Central memory CD8-positive, alpha-beta T cell (primary cell): ENCODE results near the gene FAHD1.

Experiments used
- ATAC-seq: fragments of 150-1000 bp; cut with Tn5 transposase; replicated peaks from 2 replicates; pipeline ENCODE4 v1.10.0; 2022; ENCODE audit warnings: mild to moderate bottlenecking, moderate FRiP score, moderate number of reproducible peaks; ENCODE audit not compliant: poor library complexity, severe bottlenecking; ENCODE audit errors: extremely low read depth
- DNase-seq, 2 donors: peaks; one replicate each; pipeline ENCODE4 v3.0.0; 2021; ENCODE audit warnings: low spot score in 2 of 2
- H3K27ac Mint-ChIP-seq: one replicate; pipeline ENCODE4 v1.8.0; 2022; ENCODE audit warnings: low read depth, mild to moderate bottlenecking, moderate library complexity, mixed read lengths
- H3K27me3 Mint-ChIP-seq: one replicate; pipeline ENCODE4 v1.8.0; 2022; ENCODE audit warnings: mixed read lengths
- H3K36me3 Mint-ChIP-seq: one replicate; pipeline ENCODE4 v1.8.0; 2022; ENCODE audit warnings: mild to moderate bottlenecking, moderate library complexity, mixed read lengths; ENCODE audit not compliant: insufficient read depth
- H3K4me1 Mint-ChIP-seq: one replicate; pipeline ENCODE4 v1.8.0; 2022; ENCODE audit warnings: mixed read lengths
- H3K4me3 Mint-ChIP-seq: one replicate; pipeline ENCODE4 v1.8.0; 2022; ENCODE audit warnings: mild to moderate bottlenecking, moderate library complexity, mixed read lengths
- H3K9me3 Mint-ChIP-seq: one replicate; pipeline ENCODE4 v1.8.0; 2022; ENCODE audit warnings: mixed read lengths

FAHD1 gene

DNA sequence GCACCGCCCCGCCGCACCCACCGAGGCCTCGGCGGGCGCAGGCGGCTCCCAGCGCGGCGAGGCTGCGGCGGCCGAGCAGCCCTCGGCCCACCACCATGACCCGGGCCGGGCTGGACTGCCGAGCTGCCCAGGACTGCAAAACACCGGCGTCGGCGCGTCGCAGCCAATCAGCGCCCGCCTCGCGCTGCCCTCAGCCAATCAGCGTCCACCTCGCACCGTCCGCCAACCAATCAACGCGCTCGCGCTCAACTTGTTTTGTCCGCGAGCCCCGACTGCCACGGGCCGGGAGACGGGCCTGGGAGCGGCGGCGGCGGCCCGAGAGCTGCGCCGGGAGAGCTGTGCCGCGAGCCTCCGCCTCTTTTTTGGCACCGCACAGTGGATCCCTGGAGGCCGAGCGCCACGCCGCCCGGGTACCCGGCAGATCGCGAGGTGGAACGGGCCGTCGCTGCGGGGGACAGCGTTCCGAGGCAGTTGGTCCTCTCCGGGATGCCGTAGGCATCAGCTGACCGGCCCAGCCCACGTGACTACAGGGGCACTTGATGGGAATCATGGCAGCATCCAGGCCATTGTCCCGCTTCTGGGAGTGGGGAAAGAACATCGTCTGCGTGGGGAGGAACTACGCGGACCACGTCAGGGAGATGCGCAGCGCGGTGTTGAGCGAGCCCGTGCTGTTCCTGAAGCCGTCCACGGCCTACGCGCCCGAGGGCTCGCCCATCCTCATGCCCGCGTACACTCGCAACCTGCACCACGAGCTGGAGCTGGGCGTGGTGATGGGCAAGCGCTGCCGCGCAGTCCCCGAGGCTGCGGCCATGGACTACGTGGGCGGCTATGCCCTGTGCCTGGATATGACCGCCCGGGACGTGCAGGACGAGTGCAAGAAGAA is at the start of gene FAHD1, which contains the start of gene HAGH:
Gene FAHD1, plus strand, starts transcription at position 516 of the 883 bp plus-strand sequence. Its CDS starts 33 bp downstream, at position 549.
Gene HAGH, minus strand, starts transcription at position 135 of the 883 bp plus-strand sequence. Its CDS starts 38 bp downstream, at position 97.
- H3K36me3 Mint-ChIP-seq: peaks cover 13% of the 10 kb centered on the region
- peaks cover 27% of the 10 kb centered on the region for H3K4me1 Mint-ChIP-seq
- DNase-seq: peak; percentile 88 to 91

DNA sequence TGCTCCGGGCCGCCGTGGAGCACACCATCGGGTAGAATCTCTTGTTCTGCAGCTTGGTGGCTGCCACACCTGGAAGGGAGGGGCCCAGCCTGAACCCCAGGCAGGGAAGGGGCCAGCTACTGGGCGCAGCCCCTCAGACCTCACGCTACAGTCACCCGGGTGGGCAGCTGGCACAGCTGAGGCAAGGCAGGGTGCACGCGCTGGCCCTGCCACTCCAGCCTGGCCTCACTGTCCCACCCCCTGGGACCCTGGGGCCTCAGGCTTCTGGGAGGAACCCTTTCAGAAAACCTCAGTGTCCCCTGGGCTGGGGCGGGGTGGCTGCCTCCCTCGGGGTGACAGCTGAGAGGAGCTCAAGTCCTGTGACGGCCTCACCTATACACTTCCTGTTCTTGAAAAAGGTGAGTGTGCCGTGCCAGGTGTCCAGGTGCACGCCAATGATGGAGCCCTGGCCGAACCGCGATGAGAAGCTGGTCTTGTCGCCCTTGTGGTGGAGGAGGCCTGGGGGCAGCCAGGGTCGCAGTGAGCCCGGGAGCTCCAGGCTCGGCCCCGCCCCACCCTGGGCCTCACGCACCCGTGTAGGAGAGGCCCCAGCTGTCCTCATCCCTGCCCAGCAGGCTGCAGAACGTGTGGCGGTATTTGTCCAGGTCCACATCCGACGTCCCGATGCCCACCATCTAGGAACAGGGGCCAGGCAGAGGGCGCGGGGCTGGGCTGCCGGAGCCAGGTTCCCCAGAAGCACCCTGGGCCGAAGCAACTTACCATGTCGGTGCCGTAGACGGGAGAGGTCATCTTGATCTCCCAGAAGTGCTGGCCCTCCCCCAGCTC is 49.4 kb upstream of the FAHD1 start:
- ATAC-seq (no peak), DNase-seq (no peak)
- Mint-ChIP-seq H3K9me3 (no peaks in the 10 kb centered on the region), H3K4me1 (peaks cover 10% of the 10 kb centered on the region), H3K27me3 (no peaks in the 10 kb centered on the region), H3K36me3 (peaks cover 30% of the 10 kb centered on the region), H3K4me3 (no peak overlapping the region), H3K27ac (no peak overlapping the region)

More for the DNA sequence above, at the start of gene FAHD1, which contains the start of gene HAGH:
- Mint-ChIP-seq H3K27me3 (no peaks in the 10 kb centered on the region), H3K27ac (peak within 1 kb of the TSS; percentile 95), H3K4me3 (peak within 1 kb of the TSS; percentile 87), H3K9me3 (no peaks in the 10 kb centered on the region)
- peak; percentile 87 for ATAC-seq

DNA sequence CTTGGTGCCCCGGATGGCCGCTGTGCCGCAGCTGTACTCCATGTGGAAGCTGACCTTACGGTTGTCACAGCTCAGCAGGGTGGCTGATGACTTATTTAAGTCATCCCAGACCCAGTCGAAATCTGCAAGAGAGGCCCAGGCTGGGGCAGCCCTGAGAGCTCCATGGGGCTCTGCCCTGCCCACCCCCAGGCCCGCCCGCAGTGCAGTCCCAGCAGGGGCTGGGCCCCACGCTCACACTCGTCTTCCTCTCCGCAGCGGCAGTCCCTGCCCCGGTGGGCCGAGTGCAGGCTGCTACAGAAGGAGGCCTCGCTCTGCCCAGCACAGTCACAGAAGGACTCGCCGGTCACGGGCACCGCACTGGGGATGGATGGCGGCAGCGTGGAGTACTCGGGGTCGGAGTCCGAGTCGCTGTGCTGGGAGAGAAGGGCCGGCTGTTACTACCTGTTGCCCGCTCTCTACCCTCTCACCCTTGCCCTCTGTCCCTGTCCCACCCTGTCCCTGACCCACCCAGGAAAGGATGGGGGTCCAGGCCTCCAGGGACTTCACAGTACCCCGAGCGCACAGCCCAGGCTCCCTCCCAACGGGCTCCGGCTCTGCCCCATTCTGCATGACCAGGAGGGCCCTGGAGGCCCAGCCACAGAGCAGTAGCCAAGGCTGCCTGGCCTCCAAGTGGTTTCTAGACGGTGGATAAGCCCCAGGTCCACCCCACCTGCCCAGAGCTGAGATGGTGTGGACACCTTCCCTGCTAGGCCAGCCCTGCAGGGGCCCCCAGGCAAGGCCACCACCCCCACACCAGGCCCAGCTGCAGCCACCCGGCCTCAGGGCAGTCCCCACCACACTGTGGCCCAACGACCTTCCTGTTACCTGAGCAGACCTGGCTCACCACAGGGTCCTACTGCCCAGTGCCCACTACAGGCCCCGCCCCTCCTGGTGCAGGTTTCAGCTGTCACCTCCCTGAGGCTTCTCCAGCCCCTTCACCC is 48.5 kb upstream of the FAHD1 start:
- no peaks in the 10 kb centered on the region for H3K9me3 Mint-ChIP-seq
- no peaks in the 10 kb centered on the region for H3K27me3 Mint-ChIP-seq
- DNase-seq (no peak), ATAC-seq (no peak)
- H3K4me1 Mint-ChIP-seq: peaks cover 15% of the 10 kb centered on the region
- no peak overlapping the region for H3K4me3 Mint-ChIP-seq
- no peak overlapping the region for H3K27ac Mint-ChIP-seq
- H3K36me3 Mint-ChIP-seq: peaks cover 27% of the 10 kb centered on the region

DNA sequence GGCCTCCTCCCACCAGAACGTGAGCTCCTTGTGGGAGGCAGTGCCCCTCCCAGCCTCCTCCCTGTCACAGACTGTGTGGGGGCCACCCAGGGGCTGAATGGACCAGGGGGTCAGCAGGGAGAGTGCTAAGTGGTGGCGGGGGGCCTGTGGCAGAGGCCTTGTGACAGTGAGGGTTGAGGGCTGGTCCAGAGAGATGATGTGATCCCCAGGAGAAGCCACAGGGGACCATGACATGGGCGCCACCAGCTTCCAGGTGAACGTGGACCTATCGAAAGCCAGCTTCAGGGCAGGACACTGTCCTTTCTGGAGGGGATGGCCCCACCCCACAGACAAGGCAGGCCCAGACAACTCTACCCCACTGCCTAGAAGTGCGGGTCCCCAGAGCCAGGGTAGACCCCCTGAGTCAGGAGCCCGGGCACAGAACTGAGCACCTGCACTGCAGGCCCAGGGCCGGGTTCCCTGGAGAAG is 47.7 kb upstream of the FAHD1 start:
- Mint-ChIP-seq H3K27ac (no peak overlapping the region), H3K4me3 (no peak overlapping the region), H3K9me3 (no peaks in the 10 kb centered on the region), H3K27me3 (no peaks in the 10 kb centered on the region), H3K4me1 (peaks cover 15% of the 10 kb centered on the region), H3K36me3 (peaks cover 26% of the 10 kb centered on the region)
- ATAC-seq (no peak), DNase-seq (no peak)

DNA sequence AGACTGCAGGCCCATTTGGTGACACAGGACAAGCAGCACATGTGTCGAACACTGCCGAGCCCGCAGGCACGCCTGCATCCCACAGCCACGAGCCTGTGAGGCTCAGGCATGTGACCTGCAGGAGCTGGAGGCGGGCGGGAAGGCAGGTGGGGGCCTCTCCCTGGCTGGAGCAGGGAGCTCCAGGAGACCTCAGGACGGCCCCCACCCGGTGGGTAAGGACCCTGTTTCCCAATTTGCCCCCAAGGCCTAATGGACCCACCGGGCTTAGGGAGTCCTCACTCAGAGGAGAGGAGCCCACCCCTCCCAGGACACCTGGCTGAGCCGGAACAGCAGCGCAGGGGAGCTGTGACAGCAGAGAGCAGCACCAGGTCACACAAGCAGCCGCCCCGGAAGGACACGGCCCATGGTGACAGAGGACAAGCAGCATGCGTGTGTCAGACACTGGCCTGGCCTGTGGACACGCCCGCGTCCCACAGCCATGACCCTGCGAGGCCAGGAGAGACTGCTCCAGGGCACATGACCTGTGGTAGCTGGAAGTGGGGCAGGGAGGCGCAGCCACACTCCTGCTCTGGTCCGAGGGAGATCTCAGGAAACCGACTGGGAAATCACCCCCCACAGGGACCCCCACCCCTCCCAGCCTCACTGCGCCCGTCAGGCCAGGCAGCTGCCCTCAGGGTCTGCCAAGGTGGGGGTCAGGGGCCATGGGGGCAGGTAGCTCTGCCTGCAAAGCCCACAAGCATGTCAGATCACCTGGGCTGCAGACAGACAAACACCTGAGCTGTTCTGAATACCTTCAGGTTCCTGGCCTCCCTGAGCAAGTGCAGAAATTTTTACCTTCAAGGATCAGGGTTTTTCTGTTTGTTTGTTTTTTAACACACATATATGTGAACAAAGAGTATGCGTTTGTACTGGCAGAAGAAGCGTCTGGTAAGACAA is 47.0 kb upstream of the FAHD1 start:
- no peaks in the 10 kb centered on the region for H3K27me3 Mint-ChIP-seq
- H3K4me3 Mint-ChIP-seq: no peak overlapping the region
- H3K27ac Mint-ChIP-seq: no peak overlapping the region
- peaks cover 17% of the 10 kb centered on the region for H3K4me1 Mint-ChIP-seq
- peaks cover 26% of the 10 kb centered on the region for H3K36me3 Mint-ChIP-seq
- ATAC-seq (no peak), DNase-seq (no peak)
- H3K9me3 Mint-ChIP-seq: no peaks in the 10 kb centered on the region

DNA sequence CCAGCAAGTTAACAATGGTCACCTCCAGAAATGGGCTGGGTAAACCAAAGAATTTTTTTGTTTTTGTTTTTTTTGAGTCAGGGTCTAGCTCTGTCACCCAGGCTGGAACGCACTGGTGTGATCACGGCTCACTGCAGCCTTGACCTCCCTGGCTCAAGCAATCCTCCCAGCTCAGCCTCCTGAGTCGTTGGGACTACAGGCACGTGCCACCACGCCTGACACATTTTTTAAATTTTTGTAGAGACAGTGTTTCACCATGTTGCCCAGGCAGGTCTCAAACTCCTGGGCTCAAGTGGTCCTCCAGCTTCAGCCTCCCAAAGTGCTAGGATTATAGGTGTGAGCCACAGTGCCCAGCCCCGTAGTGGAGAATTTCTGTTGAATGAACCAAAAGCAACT is 46.3 kb upstream of the FAHD1 start:
- DNase-seq (no peak), ATAC-seq (no peak)
- peaks cover 26% of the 10 kb centered on the region for H3K36me3 Mint-ChIP-seq
- H3K9me3 Mint-ChIP-seq: no peaks in the 10 kb centered on the region
- peak overlapping the region; percentile 83 for H3K4me3 Mint-ChIP-seq
- no peak overlapping the region for H3K27ac Mint-ChIP-seq
- H3K27me3 Mint-ChIP-seq: no peaks in the 10 kb centered on the region
- peaks cover 24% of the 10 kb centered on the region for H3K4me1 Mint-ChIP-seq

DNA sequence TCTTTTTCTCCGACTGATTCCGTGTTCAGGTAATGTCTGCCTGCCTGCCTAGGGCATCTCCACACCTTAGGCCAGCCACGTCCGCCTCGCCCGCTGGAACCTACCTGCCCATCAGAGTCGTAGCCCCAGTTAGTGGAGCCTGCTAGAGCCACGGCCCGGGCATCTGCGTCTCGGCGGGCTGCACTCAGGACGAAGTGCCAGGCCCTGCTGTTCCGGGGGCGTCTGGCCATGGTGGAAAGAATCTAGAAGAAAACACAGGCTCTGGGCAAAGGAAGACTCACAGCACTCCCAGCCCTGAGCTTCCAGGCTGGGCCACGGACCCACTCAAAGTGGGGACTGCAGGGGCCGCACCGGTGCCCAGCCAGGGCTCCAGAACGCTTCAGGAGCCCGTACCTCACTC is 45.8 kb upstream of the FAHD1 start:
- Mint-ChIP-seq H3K27ac (peak overlapping the region; percentile 83), H3K27me3 (no peaks in the 10 kb centered on the region), H3K4me1 (peaks cover 24% of the 10 kb centered on the region), H3K36me3 (peaks cover 22% of the 10 kb centered on the region), H3K4me3 (peak overlapping the region; percentile 83), H3K9me3 (no peaks in the 10 kb centered on the region)
- DNase-seq: no peak
- no peak for ATAC-seq

DNA sequence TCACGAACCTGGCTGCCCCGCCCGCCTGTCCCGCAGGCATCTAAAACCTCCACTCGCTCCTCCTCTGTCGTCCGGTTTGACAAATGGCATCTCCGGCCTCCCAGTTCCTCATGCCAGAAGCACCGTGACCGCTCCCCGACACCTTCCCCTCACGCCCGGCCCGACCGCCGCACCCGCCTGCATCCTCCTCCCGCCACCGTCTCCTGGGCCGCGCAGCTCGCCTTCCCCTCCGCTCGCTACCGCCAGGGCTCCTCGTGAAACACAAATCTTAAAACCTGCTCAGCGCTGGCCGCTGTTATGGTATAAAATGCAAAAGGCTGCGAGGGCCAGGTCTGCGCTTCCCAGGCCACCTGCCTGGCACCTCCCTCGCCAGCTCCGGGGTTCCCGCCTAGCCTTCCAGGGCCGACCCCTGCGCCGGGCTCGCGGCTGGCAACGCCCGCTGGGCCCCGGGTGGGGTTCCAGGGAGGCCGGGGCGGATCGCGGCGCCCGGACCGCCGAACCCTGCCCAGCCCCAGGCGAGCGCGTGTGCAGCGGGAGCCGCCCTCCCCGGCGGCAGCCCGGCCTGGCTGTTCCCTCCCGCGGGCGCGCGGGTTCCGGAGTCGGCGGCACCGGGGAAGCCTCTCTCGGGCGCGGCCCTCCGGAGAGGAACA is 45.1 kb upstream of the FAHD1 start:
- Mint-ChIP-seq H3K36me3 (peaks cover 17% of the 10 kb centered on the region), H3K27ac (peak overlapping the region; percentile 83), H3K27me3 (no peaks in the 10 kb centered on the region), H3K4me3 (peak overlapping the region; percentile 83), H3K4me1 (peaks cover 24% of the 10 kb centered on the region), H3K9me3 (no peaks in the 10 kb centered on the region)
- ATAC-seq (peak; percentile 13), DNase-seq (no peak)

DNA sequence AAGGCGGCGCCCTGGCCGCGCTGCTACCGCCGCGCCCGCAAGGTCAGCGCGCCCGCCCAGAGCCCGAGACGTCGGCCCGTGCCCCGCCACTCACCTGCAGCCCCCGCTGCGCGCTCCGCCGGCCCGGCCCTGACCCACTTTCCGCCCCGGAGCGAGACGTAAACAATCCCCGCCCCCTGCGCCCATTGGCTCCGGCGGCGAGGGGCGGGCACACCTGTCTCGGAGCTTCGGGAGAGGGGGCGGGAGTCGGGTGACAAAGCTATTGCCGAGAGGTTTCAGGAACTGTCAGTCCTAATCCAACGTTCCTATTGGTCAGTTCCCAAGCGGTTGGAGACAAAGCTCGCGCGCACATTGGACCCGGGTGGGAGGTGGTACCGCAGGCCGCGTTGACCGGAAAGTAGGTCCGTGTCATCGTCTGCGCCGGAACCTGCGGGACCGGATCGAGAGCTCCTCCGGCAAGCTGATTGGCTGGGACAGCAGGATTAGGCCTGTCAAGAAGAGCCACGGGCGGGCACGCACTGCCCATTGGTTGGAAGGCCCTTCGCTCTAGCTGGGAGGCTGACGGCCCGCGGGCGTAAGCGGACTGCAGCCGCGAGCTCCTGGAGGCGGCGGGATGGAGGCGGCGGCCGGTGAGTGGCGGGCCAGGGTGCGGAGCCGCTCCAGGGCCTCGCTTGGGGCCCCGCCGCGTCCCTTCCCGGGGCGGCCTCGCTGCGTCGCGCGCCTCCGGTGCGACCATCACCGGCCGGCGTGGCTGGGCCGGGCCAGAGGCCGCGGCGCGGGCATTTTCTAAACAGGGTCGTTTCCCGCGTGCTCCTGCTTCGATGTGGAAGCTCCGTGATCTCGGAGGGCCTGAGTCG is 44.4 kb upstream of the FAHD1 start, which contains the start of the genes NUBP2 and SPSB3:
Gene NUBP2, plus strand, starts transcription at position 553 of the 857 bp plus-strand sequence. Its CDS starts 61 bp downstream, at position 614.
Gene SPSB3, minus strand, starts transcription at position 164 of the 857 bp plus-strand sequence. CDS start 1,088 bp downstream, outside the sequence.
- Mint-ChIP-seq H3K27ac (peak within 1 kb of the TSS; percentile 83), H3K27me3 (no peaks in the 10 kb centered on the region), H3K4me3 (peak within 1 kb of the TSS; percentile 83), H3K36me3 (peaks cover 18% of the 10 kb centered on the region), H3K9me3 (no peaks in the 10 kb centered on the region), H3K4me1 (peaks cover 24% of the 10 kb centered on the region)
- ATAC-seq (peak; percentile 88), DNase-seq (peak; percentile 89 to 95)
